AG04449 (cell line): Measurements from ENCODE around the gene TMEM100.

Experiments used
- CTCF ChIA-PET: fragments of 350-600 bp; formaldehyde crosslinking; extraction: SDS; loops from one replicate; lab custom pipeline; 2021; ENCODE audit warnings: antibody characterized with exemption; lab: Yijun Ruan, JAX
- POLR2A ChIA-PET: fragments of 400-600, 350-600 bp; formaldehyde crosslinking; extraction: SDS; loops from one replicate; lab custom pipeline; 2020; ENCODE audit warnings: antibody characterized with exemption, inconsistent platforms; lab: Yijun Ruan, JAX
- DNase-seq: peaks from one replicate; pipeline ENCODE4 v3.0.0-alpha.2; 2010; ENCODE audit warnings: low read depth, low spot score
- H3K4me3 ChIP-seq: 2 replicates; pipeline ENCODE4 v1.5.1; 2011; ENCODE audit warnings: low read depth, mild to moderate bottlenecking, control low read depth, low read length
- TF ChIP-seq, protein P1 (sequence below): IDR thresholded peaks from one replicate; pipeline ENCODE4 v1.5.1; 2011; ENCODE audit warnings: mild to moderate bottlenecking, moderate library complexity, low read length, control low read depth, inconsistent platforms; ENCODE audit not compliant: insufficient read depth; ENCODE audit errors: missing control alignments

The TMEM100 gene

GRCh38 chr17:55720919-55721836 lies 1.5 kb downstream of the TMEM100 start:
- H3K4me3 ChIP-seq = no peak overlapping the region
- ChIA-PET CTCF (interaction anchor here (0.6 to 13.8 kb wide), 8 partner anchors 11 to 207 kb away, joined by 3 to 184 read pairs (median 4); partner anchors contain the start of gene PCTP), POLR2A (interaction anchor here (0.5 kb wide), 1 partner anchor 77 kb away, joined by 3 read pairs; no protein-coding TSS in a partner anchor)
- no peak for DNase-seq
- TF ChIP-seq, protein P1, sequence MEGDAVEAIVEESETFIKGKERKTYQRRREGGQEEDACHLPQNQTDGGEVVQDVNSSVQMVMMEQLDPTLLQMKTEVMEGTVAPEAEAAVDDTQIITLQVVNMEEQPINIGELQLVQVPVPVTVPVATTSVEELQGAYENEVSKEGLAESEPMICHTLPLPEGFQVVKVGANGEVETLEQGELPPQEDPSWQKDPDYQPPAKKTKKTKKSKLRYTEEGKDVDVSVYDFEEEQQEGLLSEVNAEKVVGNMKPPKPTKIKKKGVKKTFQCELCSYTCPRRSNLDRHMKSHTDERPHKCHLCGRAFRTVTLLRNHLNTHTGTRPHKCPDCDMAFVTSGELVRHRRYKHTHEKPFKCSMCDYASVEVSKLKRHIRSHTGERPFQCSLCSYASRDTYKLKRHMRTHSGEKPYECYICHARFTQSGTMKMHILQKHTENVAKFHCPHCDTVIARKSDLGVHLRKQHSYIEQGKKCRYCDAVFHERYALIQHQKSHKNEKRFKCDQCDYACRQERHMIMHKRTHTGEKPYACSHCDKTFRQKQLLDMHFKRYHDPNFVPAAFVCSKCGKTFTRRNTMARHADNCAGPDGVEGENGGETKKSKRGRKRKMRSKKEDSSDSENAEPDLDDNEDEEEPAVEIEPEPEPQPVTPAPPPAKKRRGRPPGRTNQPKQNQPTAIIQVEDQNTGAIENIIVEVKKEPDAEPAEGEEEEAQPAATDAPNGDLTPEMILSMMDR = no peak

DNA sequence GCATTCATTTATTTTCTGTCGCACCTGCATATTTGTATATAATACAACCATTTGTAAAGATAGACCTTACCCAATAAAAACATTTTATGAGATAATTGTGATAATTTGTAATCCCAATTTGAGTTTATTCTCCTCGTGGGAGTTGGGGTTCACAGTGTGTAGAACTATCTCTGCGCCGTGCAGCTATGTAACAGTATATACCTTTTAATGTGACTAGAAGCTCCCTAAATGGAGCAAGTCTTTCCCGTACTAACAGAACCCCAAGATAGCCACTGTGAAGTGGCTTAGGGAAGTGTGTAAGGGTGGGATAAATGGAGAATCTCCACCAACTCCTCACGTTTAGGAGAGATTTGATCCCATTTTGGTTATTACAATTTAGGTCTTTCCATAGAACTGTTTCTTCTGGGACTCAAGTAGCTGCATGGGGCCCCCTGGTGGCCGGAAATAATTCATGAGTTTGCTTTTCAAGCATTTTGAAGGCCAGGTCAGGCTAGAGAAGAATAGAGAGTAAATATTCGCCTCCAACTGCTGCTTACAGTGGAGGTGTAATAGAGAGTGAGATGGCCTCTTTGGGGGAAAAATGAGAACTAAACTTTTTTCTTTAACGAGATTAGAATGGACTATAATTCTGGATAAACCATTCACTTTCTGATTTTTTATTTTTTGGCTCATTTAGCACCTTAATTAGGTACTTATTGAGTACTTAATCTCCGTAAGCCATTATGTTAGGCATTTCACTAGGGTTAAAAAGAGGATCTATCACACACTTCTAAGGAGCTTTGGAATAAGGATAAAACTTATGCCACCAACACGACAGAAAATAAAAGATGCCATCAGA lies 4.5 kb downstream of the TMEM100 start:
- DNase-seq = no peak
- CTCF ChIA-PET = interaction anchor here (0.9 to 13.8 kb wide), 26 partner anchors 10 to 191 kb away, joined by 3 to 184 read pairs (median 4); partner anchors contain the start of gene PCTP
- H3K4me3 ChIP-seq = no peak overlapping the region
- POLR2A ChIA-PET = no interaction called here
- TF ChIP-seq, protein P1 = peak; percentile 60

DNA sequence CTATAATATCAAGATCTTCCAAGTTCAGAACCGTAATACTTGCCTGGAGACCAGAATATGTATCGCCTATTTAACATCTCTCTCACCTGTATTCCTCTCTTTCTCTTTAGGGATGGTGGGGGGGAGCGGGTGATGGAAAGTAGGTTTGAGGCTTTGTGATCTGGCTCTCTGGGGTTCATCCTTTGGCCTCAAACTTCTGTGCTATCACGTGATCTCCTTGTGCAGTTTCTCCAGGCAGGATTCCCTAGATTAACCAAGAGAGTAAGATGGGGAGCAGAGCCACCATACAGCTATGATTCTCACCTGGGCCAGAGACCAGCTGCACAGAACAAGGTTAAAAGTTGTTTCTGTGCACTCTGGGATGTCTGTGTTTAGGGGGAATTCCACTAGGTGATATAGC lies 5.2 kb downstream of the TMEM100 start:
- TF ChIP-seq, protein P1 = no peak
- no peak overlapping the region for H3K4me3 ChIP-seq
- DNase-seq = no peak
- ChIA-PET CTCF (interaction anchor here (0.9 to 13.8 kb wide), 21 partner anchors 9 to 190 kb away, joined by 3 to 184 read pairs (median 5); no protein-coding TSS in a partner anchor), POLR2A (no interaction called here)

GRCh38 chr17:55710829-55711496 lies 11.7 kb downstream of the TMEM100 start:
- H3K4me3 ChIP-seq = no peak overlapping the region
- CTCF ChIA-PET = interaction anchor here (1.6 kb wide), 1 partner anchor 10 kb away, joined by 3 read pairs; no protein-coding TSS in a partner anchor
- POLR2A ChIA-PET = no interaction called here
- DNase-seq = no peak
- TF ChIP-seq, protein P1 = no peak

DNA sequence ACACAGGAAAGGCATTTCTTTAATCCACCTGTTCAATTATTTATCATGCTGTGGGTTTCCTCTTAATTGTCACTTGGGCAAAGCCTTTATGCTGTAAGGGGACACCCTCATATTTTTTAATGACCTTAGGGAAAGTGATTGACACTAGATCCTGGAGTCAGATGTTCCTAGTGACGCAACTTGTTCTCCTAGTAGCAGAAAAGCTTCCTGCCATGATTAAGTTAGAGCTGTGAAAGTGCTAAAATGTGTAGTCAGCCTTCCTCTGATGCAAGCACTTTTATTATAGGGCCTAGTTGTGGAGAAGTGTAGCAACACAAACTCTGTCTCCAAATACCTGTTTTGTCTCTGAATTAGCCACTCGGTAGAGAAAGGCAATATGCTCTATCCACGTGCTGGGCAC lies 12.3 kb downstream of the TMEM100 start:
- POLR2A ChIA-PET = no interaction called here
- TF ChIP-seq, protein P1 = no peak
- CTCF ChIA-PET = interaction anchor here (1.6 to 4.0 kb wide), 2 partner anchors 8 to 10 kb away, joined by 3 to 45 read pairs; no protein-coding TSS in a partner anchor
- no peak for DNase-seq
- H3K4me3 ChIP-seq = no peak overlapping the region
